K562 (cell line): ENCODE measurements around the gene SMIM11. TPM values are rescaled to one million over a fixed set of nuclear protein-coding genes. Genes with fewer than 3 reads are reported as not detected.
A peak's percentile ranks its signal among the peaks of the same experiment; 100 is the strongest.

Experiments
- ATAC-seq: fragments of 200-7000 bp; cut with Tn5 transposase; 3 replicates; pipeline ENCODE4 v1.9.1; 2020; ENCODE audit warnings: moderate library complexity
- BruUV-seq: library from RNA; stranded (reverse); fragments of 400-500 nt; replicated peaks from 2 replicates; lab custom pipeline; 2021; lab: Mats Ljungman, UMichigan
- CTCF ChIA-PET: fragments of 300-600 bp; formaldehyde crosslinking; extraction: SDS; loops from one replicate; lab custom pipeline; 2021; ENCODE audit warnings: low intra/inter-chr PET ratio; lab: Yijun Ruan, JAX
- POLR2A ChIA-PET: fragments of 300-600, 350-650 bp; sonication (Branson Sonifier 250); formaldehyde crosslinking; extraction: SDS; loops from one replicate; lab custom pipeline; 2021; ENCODE audit warnings: antibody characterized with exemption, inconsistent platforms; lab: Yijun Ruan, JAX
- DNase-seq, 4 experiments: peaks; one replicate each; pipeline versions ENCODE4 v3.0.0 to v3.0.0-alpha.2; 2011 to 2018; ENCODE audit warnings: low spot score in 3 of 4, mixed read lengths in 3 of 4; ENCODE audit errors: extremely low read depth in 1 of 4
- FAIRE-seq: peaks from 2 replicates; lab custom pipeline; 2011; peaks lifted over from hg19 to GRCh38; lab: Jason Lieb, UNC
- H2AFZ ChIP-seq: 2 replicates; pipeline ENCODE4 v1.6.0; 2011; ENCODE audit warnings: low read depth, low read length, control low read depth, inconsistent platforms
- H3K27ac ChIP-seq: fragments of 200-600 bp; 3 replicates; pipeline ENCODE4 v1.8.0; 2011; ENCODE audit warnings: low read depth, mild to moderate bottlenecking, control low read depth, inconsistent platforms, low read length, moderate library complexity, mixed read lengths; ENCODE audit errors: extremely low read depth
- H3K27me3 ChIP-seq, 2 experiments: fragments of 300-600 bp in 1 of 2; 2 replicates in 1 of 2; 3 replicates in 1 of 2; pipeline versions ENCODE4 v1.6.0 to v1.8.0; 2011; ENCODE audit warnings: inconsistent platforms in 2 of 2, low read length in 2 of 2, mild to moderate bottlenecking in 1 of 2, mixed read lengths in 1 of 2, moderate library complexity in 1 of 2; ENCODE audit not compliant: control insufficient read depth in 2 of 2, insufficient read depth in 2 of 2
- H3K36me3 ChIP-seq: fragments of 300-600 bp; 3 replicates; pipeline ENCODE4 v1.8.0; 2011; ENCODE audit warnings: mild to moderate bottlenecking, low read length, inconsistent platforms; ENCODE audit not compliant: control insufficient read depth, insufficient read depth
- H3K4me1 ChIP-seq, 2 experiments: fragments of 200-600 bp in 1 of 2; replicated peaks in 1 of 2; 2 replicates in 1 of 2; 3 replicates in 1 of 2; pipeline versions ENCODE4 v1.5.1 to v1.8.0; 2011; ENCODE audit warnings: inconsistent platforms in 2 of 2, low read length in 2 of 2, mild to moderate bottlenecking in 1 of 2, mixed read lengths in 1 of 2, moderate library complexity in 1 of 2; ENCODE audit not compliant: control insufficient read depth in 2 of 2, insufficient read depth in 2 of 2
- H3K4me2 ChIP-seq: 2 replicates; pipeline ENCODE4 v1.6.1; 2011; ENCODE audit warnings: low read length, control low read depth, inconsistent platforms, mixed read lengths; ENCODE audit not compliant: insufficient read depth
- H3K4me3 ChIP-seq: fragments of 200-600 bp; sonication (generic), shearing (Covaris generic); 2 replicates; pipeline ENCODE4 v1.5.1; 2016; ENCODE audit warnings: control low read depth, inconsistent platforms
- H3K79me2 ChIP-seq: fragments of 200-600 bp; 3 replicates; pipeline ENCODE4 v1.8.0; 2011; ENCODE audit warnings: low read length, inconsistent platforms; ENCODE audit not compliant: control insufficient read depth, insufficient read depth
- H3K9ac ChIP-seq, 2 experiments: 2 replicates each; pipeline versions ENCODE4 v1.6.0 to v1.6.1; 2011; ENCODE audit warnings: low read depth in 2 of 2, low read length in 2 of 2, control low read depth in 1 of 2, inconsistent platforms in 1 of 2, mild to moderate bottlenecking in 1 of 2, mixed read lengths in 1 of 2; ENCODE audit not compliant: insufficient read depth in 1 of 2
- H3K9me1 ChIP-seq: one replicate; pipeline ENCODE4 v1.6.0; 2011; ENCODE audit warnings: inconsistent platforms, mild to moderate bottlenecking, low read length, moderate library complexity; ENCODE audit not compliant: control insufficient read depth, insufficient read depth
- H3K9me3 ChIP-seq: replicated peaks from 2 replicates; pipeline ENCODE4 v1.5.1; 2011; ENCODE audit warnings: low read depth, low read length, inconsistent platforms; ENCODE audit not compliant: control insufficient read depth, insufficient read depth
- H4K20me1 ChIP-seq: replicated peaks from 2 replicates; pipeline ENCODE4 v1.6.1; 2011; ENCODE audit warnings: low read length, inconsistent platforms, mixed read lengths; ENCODE audit not compliant: control insufficient read depth, insufficient read depth
- CBX1 ChIP-seq: sonication (generic); IDR thresholded peaks from 2 replicates; pipeline ENCODE4 v1.6.1; 2016; ENCODE audit warnings: antibody characterized with exemption, low read depth, mild to moderate bottlenecking
- NFATC3 ChIP-seq: fragments of 450-650 bp; IDR thresholded peaks from 2 replicates; pipeline ENCODE4 v1.6.1; 2017; ENCODE audit warnings: mild to moderate bottlenecking
- PBX2 ChIP-seq, 2 experiments: IDR thresholded peaks in 1 of 2; conservative IDR thresholded peaks in 1 of 2; 2 replicates each; pipeline ENCODE4 v1.6.1; 2016; ENCODE audit warnings: low read depth in 2 of 2, mild to moderate bottlenecking in 1 of 2, missing compliant biosample characterization in 1 of 2, missing genetic modification characterization in 1 of 2, moderate library complexity in 1 of 2
- SIN3B ChIP-seq: fragments of 450-650 bp; IDR thresholded peaks from 2 replicates; pipeline ENCODE4 v1.6.1; 2017; ENCODE audit warnings: low read depth, mild to moderate bottlenecking, moderate library complexity
- TAF9B ChIP-seq: fragments of 450-650 bp; IDR thresholded peaks from 2 replicates; pipeline ENCODE4 v1.6.1; 2018; ENCODE audit warnings: mild to moderate bottlenecking; ENCODE audit not compliant: partially characterized antibody
- ZNF518B ChIP-seq: fragments of 250-450 bp; sonication (Bioruptor Pico); IDR thresholded peaks from 2 replicates; pipeline ENCODE4 v1.5.0; 2021; ENCODE audit warnings: mild to moderate bottlenecking, moderate library complexity
- in situ Hi-C: fragments of 300-500 bp; cut with MboI; formaldehyde crosslinking; loops from 4 replicates; pipeline ENCODE4 v1.15.0; 2018; ENCODE audit warnings: inconsistent platforms, mixed read lengths
- intact Hi-C: fragments of 100-400 bp; cut with micrococcal nuclease; formaldehyde crosslinking; loops from 2 replicates; pipeline ENCODE4 v1.14.2; 2022
- polyA plus RNA-seq, 8 experiments: library from polyadenylated mRNA; depleted of rRNA in 4 of 8; stranded (reverse) in 5 of 8; unstranded in 3 of 8; fragments of >200 nt; fragmentation: Nextera tagmentation in 2 of 8; fragmentation: Illumina TruSeq in 1 of 8; extraction: Ambion mirVana in 2 of 8; extraction: Trizol in 1 of 8; gene quantifications; 2 replicates each; pipeline versions ENCODE4 v1.2.1 to v1.2.3, GENCODE V29; 2011 to 2014; ENCODE audit warnings: inconsistent platforms in 1 of 8, missing spikeins in 1 of 8
- total RNA-seq, 7 experiments: library from RNA; depleted of rRNA in 6 of 7; stranded (reverse); fragments of >200 nt in 6 of 7; fragmentation: Illumina TruSeq in 2 of 7; extraction: Trizol in 2 of 7; gene quantifications; 2 replicates each; pipeline versions ENCODE4 v1.2.1 to v1.2.3, GENCODE V29; 2011 to 2021; ENCODE audit warnings: low replicate concordance in 1 of 7
- TF ChIP-seq, protein P1 (sequence below): sonication (generic); formaldehyde crosslinking; IDR thresholded peaks from 2 replicates; pipeline ENCODE4 v1.8.0; 2022; ENCODE audit warnings: mild to moderate bottlenecking, missing genetic modification reagents
- TF ChIP-seq, protein P2 (sequence below): fragments of 250-450 bp; sonication (Bioruptor Pico); IDR thresholded peaks from 2 replicates; pipeline ENCODE4 v1.4.0; 2020; ENCODE audit warnings: borderline replicate concordance

Gene SMIM11
- total and polyA plus RNA-seq, 9 of the 15 experiments (the other 6 are each of a cell fraction or from before 2014, with no cell fraction given) = 3.9 to 113 (median 25.5) TPM

DNA sequence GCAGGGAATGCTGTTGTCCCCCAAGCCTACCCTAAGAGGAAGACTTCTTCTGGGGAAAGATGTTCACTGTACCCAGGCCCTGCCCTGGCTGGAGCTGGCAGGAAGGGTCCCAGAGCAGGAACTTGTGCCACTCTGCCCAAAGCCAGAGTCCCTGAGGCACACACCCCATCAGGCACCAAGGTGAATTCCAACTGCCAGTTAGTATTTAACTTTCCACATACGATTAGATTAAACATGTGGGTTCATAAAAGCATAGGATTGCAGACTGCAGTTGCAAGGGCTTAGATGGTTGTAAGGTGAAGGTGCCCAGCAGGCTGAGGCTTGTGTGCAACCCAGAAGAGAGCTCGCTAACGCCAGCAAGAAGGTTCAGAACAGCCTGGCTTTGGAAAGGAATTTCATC lies 11.6 kb upstream of the SMIM11 start, which contains the start of gene KCNE2 (continued):
- TF ChIP-seq CBX1 = no peak
- TF ChIP-seq SIN3B = no peak
- TF ChIP-seq, protein P1, sequence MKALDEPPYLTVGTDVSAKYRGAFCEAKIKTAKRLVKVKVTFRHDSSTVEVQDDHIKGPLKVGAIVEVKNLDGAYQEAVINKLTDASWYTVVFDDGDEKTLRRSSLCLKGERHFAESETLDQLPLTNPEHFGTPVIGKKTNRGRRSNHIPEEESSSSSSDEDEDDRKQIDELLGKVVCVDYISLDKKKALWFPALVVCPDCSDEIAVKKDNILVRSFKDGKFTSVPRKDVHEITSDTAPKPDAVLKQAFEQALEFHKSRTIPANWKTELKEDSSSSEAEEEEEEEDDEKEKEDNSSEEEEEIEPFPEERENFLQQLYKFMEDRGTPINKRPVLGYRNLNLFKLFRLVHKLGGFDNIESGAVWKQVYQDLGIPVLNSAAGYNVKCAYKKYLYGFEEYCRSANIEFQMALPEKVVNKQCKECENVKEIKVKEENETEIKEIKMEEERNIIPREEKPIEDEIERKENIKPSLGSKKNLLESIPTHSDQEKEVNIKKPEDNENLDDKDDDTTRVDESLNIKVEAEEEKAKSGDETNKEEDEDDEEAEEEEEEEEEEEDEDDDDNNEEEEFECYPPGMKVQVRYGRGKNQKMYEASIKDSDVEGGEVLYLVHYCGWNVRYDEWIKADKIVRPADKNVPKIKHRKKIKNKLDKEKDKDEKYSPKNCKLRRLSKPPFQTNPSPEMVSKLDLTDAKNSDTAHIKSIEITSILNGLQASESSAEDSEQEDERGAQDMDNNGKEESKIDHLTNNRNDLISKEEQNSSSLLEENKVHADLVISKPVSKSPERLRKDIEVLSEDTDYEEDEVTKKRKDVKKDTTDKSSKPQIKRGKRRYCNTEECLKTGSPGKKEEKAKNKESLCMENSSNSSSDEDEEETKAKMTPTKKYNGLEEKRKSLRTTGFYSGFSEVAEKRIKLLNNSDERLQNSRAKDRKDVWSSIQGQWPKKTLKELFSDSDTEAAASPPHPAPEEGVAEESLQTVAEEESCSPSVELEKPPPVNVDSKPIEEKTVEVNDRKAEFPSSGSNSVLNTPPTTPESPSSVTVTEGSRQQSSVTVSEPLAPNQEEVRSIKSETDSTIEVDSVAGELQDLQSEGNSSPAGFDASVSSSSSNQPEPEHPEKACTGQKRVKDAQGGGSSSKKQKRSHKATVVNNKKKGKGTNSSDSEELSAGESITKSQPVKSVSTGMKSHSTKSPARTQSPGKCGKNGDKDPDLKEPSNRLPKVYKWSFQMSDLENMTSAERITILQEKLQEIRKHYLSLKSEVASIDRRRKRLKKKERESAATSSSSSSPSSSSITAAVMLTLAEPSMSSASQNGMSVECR = no peak
- no peak for TF ChIP-seq TAF9B
- TF ChIP-seq, all 486 proteins: peak for 0

DNA sequence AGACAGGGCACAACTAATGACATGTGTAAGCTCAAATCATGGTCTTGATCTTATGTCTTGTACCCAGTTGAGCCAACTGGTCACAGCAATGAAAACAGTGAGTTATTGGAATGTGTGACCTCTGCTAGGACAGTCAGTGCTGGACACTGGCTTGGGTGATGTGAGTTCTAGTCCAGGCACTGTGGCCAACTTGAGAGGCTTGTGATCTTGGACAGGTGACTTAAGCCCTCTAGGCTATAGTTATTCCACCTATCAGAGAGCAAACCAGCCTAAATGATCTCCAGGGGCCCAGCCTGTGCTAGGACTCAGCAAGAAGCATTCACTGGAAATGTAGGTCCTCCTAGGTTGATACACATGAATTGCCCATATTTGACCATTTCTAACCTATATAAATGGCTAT lies 10.4 kb upstream of the SMIM11 start:
- intact Hi-C loops = no loop called here
- no peaks in the 10 kb centered on the region for H3K9me3 ChIP-seq
- peaks cover 5 to 12% of the 10 kb centered on the region in 2 experiments; a peak in 3 of 5 replicates for H3K27me3 ChIP-seq
- no peaks in the 10 kb centered on the region for H3K36me3 ChIP-seq
- in situ Hi-C loops = no loop called here
- DNase-seq (no peak), ATAC-seq (no peak), FAIRE-seq (no peak)
- CTCF ChIA-PET = no interaction called here
- H4K20me1 ChIP-seq = no peaks in the 10 kb centered on the region
- no peak overlapping the region for H3K9ac ChIP-seq
- POLR2A ChIA-PET = no interaction called here
- H3K4me3 ChIP-seq = no peak overlapping the region
- H2AFZ ChIP-seq = peak overlapping the region; percentile 13; the same call in 1 of the 2 replicates
- no peaks in the 10 kb centered on the region for H3K79me2 ChIP-seq
- BruUV-seq = no TSS peak
- no peak overlapping the region for H3K27ac ChIP-seq
- H3K4me2 ChIP-seq = no peak overlapping the region
- H3K4me1 ChIP-seq = peaks cover 0 to 2% of the 10 kb centered on the region in 2 experiments; a peak in 2 of 5 replicates
- H3K9me1 ChIP-seq = no peaks in the 10 kb centered on the region
- TF ChIP-seq NFATC3 (no peak), PBX2 (CRISPR knock-in tag; IDR thresholded peaks at IDR 0.05; ENCODE audit: low read depth) (no peak), PBX2 (tag; conservative IDR thresholded peaks at IDR 0.05; ENCODE audit: low read depth) (no peak), ZNF518B (CRISPR knock-in tag) (no peak)
- TF ChIP-seq, protein P2, sequence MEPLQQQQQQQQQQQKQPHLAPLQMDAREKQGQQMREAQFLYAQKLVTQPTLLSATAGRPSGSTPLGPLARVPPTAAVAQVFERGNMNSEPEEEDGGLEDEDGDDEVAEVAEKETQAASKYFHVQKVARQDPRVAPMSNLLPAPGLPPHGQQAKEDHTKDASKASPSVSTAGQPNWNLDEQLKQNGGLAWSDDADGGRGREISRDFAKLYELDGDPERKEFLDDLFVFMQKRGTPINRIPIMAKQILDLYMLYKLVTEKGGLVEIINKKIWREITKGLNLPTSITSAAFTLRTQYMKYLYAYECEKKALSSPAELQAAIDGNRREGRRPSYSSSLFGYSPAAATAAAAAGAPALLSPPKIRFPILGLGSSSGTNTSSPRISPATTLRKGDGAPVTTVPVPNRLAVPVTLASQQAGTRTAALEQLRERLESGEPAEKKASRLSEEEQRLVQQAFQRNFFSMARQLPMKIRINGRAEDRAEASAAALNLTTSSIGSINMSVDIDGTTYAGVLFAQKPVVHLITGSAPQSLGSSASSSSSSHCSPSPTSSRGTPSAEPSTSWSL (CRISPR knock-in tag) = no peak
